HG03039 (cell line): ENCODE results near the gene LMX1B.
"Not testable (repeated sequence)": the region's sequence is repeated elsewhere in the genome, so short reads cannot be mapped to it uniquely, and the experiment has no call there.

Experiments
- ATAC-seq: cut with Tn5 transposase; IDR thresholded peaks from one replicate; pipeline ENCODE4 v1.9.1; 2021; ENCODE audit warnings: mild to moderate bottlenecking, moderate library complexity; ENCODE audit not compliant: unreplicated experiment

LMX1B gene

DNA sequence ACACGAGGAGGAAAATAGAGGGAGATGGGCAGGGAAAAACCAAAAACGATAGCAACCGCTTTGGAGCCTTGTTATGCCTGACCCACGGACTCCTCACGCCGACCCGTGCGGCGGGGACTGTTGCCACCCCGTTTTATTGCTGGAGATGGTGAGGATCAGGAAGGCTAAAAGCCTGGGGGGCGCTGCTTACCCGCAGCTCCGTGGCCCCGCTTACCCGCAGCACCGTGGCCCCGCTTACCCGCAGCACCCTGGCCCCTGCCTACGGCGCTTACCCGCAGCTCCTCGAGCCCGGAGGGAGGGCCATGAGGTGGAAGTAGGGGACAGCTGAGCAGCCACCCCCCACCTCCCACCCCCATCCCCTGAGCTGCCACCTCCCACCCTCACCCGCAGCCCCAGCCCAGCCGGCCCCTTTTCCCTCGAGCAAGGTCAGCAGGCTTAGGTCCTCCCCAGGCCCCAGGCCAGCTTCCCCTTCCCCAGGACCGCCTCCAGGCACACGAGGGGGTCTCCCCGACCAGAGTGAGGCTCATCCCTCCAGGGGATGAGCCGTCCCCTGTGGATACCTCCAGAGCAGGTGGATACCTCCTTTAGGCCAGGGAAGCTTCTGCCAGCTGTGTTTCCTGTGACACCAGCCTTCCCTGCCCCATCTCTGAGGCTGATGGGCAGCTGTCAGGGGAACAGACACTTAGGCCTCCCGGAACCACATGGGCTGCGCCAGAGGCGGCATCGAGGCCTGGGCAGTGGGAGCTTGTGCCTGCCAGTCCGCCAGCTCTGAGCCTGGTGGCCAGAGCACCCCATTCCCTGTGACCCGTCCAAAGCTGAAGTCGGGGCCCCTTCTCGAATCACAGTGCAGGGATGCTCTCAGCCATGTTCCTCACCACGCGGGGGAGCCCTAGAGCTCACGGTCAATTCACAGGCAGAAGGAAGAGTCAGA is 92.3 kb downstream of the LMX1B start:
- no peak for ATAC-seq

- ATAC-seq, result no peak
Measured at GRCh38 chr9:126706698-126707053, 92.9 kb downstream of the LMX1B start.

- ATAC-seq, result no peak
Measured at GRCh38 chr9:126707083-126707482, 93.4 kb downstream of the LMX1B start.

DNA sequence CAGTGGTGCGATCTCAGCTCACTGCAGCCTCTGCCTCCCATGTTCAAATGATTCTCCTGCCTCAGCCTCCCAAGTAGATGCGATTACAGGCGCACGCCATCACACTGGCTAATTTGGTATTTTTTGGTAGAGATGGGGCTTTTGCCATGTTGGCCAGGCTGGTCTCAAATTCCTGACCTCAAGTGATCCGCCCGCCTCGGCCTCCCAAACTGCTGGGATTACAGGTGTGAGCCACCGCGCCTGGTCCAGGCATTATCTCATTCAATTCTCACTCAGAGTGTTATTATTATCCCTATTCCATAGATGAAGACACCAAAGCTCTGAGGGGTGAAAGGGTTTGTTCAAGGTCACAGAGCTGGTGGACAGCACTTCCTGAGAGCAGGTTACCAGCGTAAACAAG is 94.0 kb downstream of the LMX1B start:
- not testable (repeated sequence) for ATAC-seq

- no peak for ATAC-seq
Measured at GRCh38 chr9:126708178-126708577, 94.5 kb downstream of the LMX1B start.

GRCh38 chr9:126709241-126709640 is 95.5 kb downstream of the LMX1B start:
- no peak for ATAC-seq

- no peak for ATAC-seq
Measured at GRCh38 chr9:126715382-126715781, 101.7 kb downstream of the LMX1B start.

- ATAC-seq, result not testable (repeated sequence)
Measured at GRCh38 chr9:126717441-126717840, 103.7 kb downstream of the LMX1B start.

GRCh38 chr9:126719618-126720031 is 105.9 kb downstream of the LMX1B start:
- ATAC-seq, result no peak

DNA sequence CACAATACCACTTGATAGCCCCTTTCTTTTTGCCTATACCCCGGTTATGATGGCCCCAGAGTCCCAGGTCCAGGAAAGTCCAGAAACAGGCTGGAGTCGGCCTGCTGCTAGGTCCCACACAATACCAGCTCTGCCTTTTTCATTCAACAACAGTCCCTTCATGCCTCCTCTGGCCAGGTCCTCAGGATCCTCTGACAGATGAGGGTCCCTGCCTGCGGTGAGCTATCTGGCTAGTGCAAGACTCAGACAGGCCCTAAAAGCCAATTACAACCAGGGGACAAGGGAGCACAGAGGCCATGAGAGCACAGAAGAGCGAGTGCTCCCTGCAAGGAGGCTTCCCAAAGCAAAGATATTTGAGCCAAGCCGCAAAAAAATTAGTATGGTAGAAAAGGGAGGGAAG is 106.3 kb downstream of the LMX1B start:
- no peak for ATAC-seq

DNA sequence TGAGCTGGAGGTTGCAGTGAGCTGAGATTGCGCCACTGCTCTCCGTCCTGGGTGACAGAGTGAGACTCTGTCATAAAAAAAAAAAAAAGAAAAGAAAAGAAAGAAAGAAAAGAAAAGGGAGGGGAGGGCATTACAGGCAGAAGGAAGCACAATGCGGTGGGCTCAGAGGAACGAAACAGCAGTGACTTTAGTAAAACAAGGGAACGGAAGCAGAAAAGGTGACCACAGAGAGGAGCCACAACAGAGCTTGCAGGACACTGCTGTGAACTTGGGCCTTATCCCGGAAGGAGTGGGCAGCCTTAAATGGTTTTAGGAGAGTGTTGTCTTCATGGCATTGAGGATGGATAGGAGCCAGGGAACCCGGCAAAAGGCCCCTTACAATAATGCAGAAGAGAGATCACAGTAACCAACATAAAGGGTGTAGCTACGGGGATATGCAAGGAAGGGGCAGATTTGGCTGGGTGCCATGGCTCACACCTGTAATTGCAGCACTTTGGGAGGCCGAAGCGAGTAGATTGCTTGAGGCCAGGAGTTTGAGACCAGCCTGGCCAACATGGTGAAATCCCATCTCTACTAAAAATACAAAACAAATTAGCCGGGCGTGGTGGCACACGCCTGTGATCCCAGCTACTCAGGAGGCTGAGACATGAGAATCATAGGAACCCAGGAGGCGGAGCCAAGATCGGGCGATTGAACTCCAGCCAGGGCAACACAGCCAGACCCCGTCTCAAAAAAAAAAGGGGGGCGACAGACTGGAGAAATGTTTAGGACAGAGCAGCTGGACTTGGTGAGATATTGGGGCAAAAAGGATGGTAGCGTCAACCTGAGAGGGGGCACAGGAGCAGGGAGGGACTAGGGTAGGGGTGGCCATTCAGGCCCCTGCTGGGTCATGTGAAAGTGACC is 107.2 kb downstream of the LMX1B start:
- no peak for ATAC-seq

- no peak for ATAC-seq
Measured at GRCh38 chr9:126721564-126721981, 107.8 kb downstream of the LMX1B start.

DNA sequence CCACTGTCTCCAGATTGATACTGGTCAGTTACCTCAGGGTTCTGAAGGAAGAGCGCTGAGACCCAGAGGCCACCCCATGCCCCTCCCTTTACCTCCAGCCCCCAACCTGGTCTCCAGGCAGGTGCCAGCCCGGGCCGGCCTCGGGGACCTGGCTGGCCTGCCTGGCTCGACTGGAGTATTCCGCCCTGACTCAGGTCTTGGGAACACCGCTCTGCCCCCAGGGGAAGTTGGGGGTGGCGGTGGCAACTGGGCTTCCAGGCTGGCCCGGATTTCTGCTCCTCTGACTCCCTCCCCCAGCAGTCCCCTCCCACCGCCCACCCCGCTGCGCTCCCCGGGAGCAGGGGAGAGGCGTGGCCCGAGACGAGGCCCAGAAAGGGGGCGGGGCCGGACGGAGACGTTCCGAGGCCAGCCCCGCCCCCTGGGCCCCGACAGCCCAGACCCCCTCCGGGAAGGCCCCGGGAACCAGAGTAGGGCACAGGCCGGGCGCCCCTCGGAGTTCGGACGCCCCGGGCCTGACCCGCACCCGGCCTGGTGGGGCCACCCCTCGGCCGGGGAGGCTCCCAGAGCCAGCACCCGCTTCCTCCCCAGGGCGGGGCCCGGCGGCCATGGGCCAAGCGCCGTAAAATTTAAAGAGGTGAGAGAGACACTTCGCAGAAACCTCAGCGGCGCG is 108.7 kb downstream of the LMX1B start:
- peak; percentile 75 for ATAC-seq

DNA sequence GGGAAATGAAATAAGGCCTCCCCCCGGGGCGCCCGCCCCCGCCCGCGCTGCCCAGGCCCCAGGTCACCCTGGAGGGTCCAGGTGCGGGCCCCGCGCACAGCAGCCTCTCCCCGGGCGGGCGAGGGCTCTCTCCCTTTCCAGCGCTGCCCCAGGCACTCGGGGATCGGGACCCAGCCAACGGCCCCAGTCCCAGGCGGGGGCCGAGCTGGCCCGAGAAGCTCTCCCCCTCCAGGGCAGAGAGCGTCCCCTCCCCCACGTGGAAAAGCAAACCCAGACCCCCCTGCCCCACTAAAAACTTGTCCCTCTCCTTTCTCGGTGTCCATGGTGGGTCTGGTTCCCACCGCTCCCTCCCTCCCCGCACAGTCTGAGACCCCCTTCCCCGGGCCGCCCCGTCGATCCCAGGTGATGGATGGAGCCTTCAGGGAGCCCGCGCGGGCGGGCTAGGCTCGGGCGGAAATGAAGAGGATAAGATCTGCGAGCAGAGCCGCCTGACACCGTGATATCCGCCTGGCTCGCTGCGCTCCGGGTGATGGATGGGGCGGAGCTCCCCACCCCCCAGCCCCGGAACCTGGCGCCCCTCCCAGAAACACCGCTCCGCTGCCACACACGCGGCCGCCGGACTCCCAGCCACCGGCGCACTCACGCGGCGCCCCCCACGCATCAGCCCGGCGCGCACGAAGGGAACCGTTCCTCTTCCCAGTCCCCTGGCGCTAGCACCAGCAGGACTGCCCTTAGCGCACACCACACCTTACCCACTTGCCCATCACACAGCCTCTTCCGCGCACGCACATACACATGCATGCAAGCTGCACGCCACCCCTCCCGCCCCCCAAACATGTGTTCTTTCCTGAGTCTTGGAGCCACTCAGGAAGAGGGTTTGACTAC is 109.4 kb downstream of the LMX1B start:
- ATAC-seq, result no peak

GRCh38 chr9:126723807-126724172 is 110.1 kb downstream of the LMX1B start:
- ATAC-seq, result no peak

- ATAC-seq, result no peak
Measured at GRCh38 chr9:126724226-126724625, 110.5 kb downstream of the LMX1B start.

DNA sequence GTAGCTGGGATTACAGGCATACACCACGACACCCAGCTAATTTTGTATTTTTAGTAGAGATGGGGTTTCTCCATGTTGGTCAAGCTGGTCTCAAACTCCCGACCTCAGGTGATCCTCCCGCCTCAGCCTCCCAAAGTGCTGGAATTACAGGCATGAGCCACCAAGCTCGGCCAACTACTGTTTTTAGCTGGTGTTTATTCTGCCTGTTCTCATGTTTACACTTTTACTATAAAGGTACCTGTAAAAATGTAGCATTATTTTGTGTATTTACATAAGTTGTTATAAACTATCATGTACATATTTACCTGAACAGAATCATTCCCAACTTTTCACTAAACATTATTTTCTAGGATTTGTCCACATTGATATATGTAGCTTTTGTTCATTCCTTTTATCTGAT is 111.8 kb downstream of the LMX1B start:
- ATAC-seq, result not testable (repeated sequence)

- not testable (repeated sequence) for ATAC-seq
Measured at GRCh38 chr9:126728210-126728609, 114.5 kb downstream of the LMX1B start.

- ATAC-seq, result not testable (repeated sequence)
Measured at GRCh38 chr9:126730592-126730991, 116.9 kb downstream of the LMX1B start.

GRCh38 chr9:126733005-126733404 is 119.3 kb downstream of the LMX1B start:
- ATAC-seq, result no peak
